Neural cell (in vitro differentiated cells): ENCODE results near the gene SURF6.

Experiments
- CTCF ChIP-seq: fragments of 450-650 bp; IDR thresholded peaks from 2 replicates; pipeline ENCODE4 v1.5.1; 2014; ENCODE audit warnings: antibody characterized with exemption, mild to moderate bottlenecking, moderate library complexity; ENCODE audit not compliant: poor library complexity, severe bottlenecking
- EP300 ChIP-seq: fragments of 450-650 bp; conservative IDR thresholded peaks from 2 replicates; pipeline ENCODE4 v1.6.1; 2014; ENCODE audit warnings: antibody characterized with exemption, mild to moderate bottlenecking, moderate library complexity; ENCODE audit not compliant: poor library complexity, severe bottlenecking
- EZH2 ChIP-seq: fragments of 200-600, 300-800 bp; shearing (Covaris generic), sonication (generic); IDR thresholded peaks from 2 replicates; pipeline ENCODE4 v1.6.1; 2014; ENCODE audit warnings: antibody characterized with exemption, low read length, borderline replicate concordance, mild to moderate bottlenecking; ENCODE audit not compliant: insufficient read depth, poor library complexity, severe bottlenecking
- MXI1 ChIP-seq: fragments of 450-650 bp; conservative IDR thresholded peaks from 2 replicates; pipeline ENCODE4 v1.6.1; 2014; ENCODE audit warnings: antibody characterized with exemption, mild to moderate bottlenecking; ENCODE audit not compliant: poor library complexity, severe bottlenecking
- POLR2AphosphoS5 ChIP-seq: IDR thresholded peaks from 2 replicates; pipeline ENCODE4 v1.6.1; 2012
- RAD21 ChIP-seq: fragments of 450-650 bp; conservative IDR thresholded peaks from 2 replicates; pipeline ENCODE4 v1.6.1; 2014; ENCODE audit warnings: antibody characterized with exemption, mild to moderate bottlenecking, moderate library complexity
- REST ChIP-seq: IDR thresholded peaks from 2 replicates; pipeline ENCODE4 v1.6.1; 2012; ENCODE audit warnings: borderline replicate concordance
- SMC3 ChIP-seq: fragments of 450-650 bp; conservative IDR thresholded peaks from 2 replicates; pipeline ENCODE4 v1.6.1; 2014; ENCODE audit warnings: antibody characterized with exemption, mild to moderate bottlenecking, moderate library complexity; ENCODE audit not compliant: poor library complexity
- TAF1 ChIP-seq: IDR thresholded peaks from 2 replicates; pipeline ENCODE4 v1.6.1; 2012; ENCODE audit warnings: low read depth

GRCh38 chr9:133304477-133305377 is 31.3 kb downstream of the SURF6 start:
- no peak for TF ChIP-seq CTCF
- TF ChIP-seq EP300: no peak
- TF ChIP-seq EZH2: no peak
- no peak for TF ChIP-seq MXI1
- TF ChIP-seq REST: no peak
- no peak for TF ChIP-seq SMC3
- no peak for TF ChIP-seq RAD21
- no peak for TF ChIP-seq POLR2AphosphoS5
- TF ChIP-seq TAF1: no peak
